H1 (cell line): ENCODE data around the gene TMEM86B. TPM values are rescaled to one million over a fixed set of nuclear protein-coding genes. Genes with fewer than 3 reads are reported as not detected.

Source experiments
- CTCF ChIA-PET: fragments of 300-600 bp; sonication (Branson Sonifier 250); formaldehyde crosslinking; loops from one replicate; lab custom pipeline; 2021; ENCODE audit not compliant: partially characterized antibody; lab: Charles Lee
- POLR2A ChIA-PET: fragments of 300-600 bp; sonication (Branson Sonifier 250); formaldehyde crosslinking; loops from one replicate; lab custom pipeline; 2021; ENCODE audit warnings: inconsistent platforms; ENCODE audit not compliant: partially characterized antibody; lab: Charles Lee
- DNase-seq, 2 experiments: peaks; one replicate each; pipeline versions ENCODE4 v3.0.0 to v3.0.0-alpha.2; 2010 to 2022; ENCODE audit warnings: low spot score in 2 of 2, low read depth in 1 of 2, mixed read lengths in 1 of 2
- FAIRE-seq: peaks from 2 replicates; lab custom pipeline; 2011; peaks lifted over from hg19 to GRCh38; lab: Jason Lieb, UNC
- H2AFZ ChIP-seq: 2 replicates; pipeline ENCODE4 v1.8.1; 2012; ENCODE audit warnings: low read length, inconsistent platforms
- H2AK5ac ChIP-seq: 2 replicates; pipeline ENCODE4 v1.6.1; 2013; ENCODE audit warnings: low read depth, low read length
- H2BK120ac ChIP-seq: replicated peaks from 2 replicates; pipeline ENCODE3; 2013; ENCODE audit warnings: low read depth, low read length, inconsistent platforms
- H2BK12ac ChIP-seq: 2 replicates; pipeline ENCODE4 v1.6.1; 2013; ENCODE audit warnings: low read depth, low read length
- H2BK15ac ChIP-seq: 2 replicates; pipeline ENCODE4 v1.6.1; 2013; ENCODE audit warnings: low read length
- H2BK20ac ChIP-seq: 2 replicates; pipeline ENCODE4 v1.6.1; 2013; ENCODE audit warnings: low read length
- H2BK5ac ChIP-seq: 2 replicates; pipeline ENCODE4 v1.6.1; 2013; ENCODE audit warnings: low read depth, low read length
- H3K14ac ChIP-seq: 2 replicates; pipeline ENCODE4 v1.6.1; 2013; ENCODE audit warnings: inconsistent platforms; ENCODE audit not compliant: insufficient read length
- H3K18ac ChIP-seq: 2 replicates; pipeline ENCODE4 v1.6.1; 2013; ENCODE audit warnings: low read length; ENCODE audit errors: extremely low read depth
- H3K23ac ChIP-seq: 2 replicates; pipeline ENCODE4 v1.6.1; 2013; ENCODE audit warnings: inconsistent platforms; ENCODE audit not compliant: insufficient read length
- H3K23me2 ChIP-seq: 2 replicates; pipeline ENCODE4 v1.6.1; 2013; ENCODE audit warnings: low read depth, low read length
- H3K27ac ChIP-seq: 2 replicates; pipeline ENCODE4 v1.6.1; 2011; ENCODE audit warnings: low read depth, low read length, inconsistent platforms
- H3K27me3 ChIP-seq, 4 experiments: replicated peaks in 1 of 4; 1 replicate in 1 of 4; 2 replicates in 3 of 4; pipeline versions ENCODE4 v1.6.1 to v1.8.1; 2011 to 2013; ENCODE audit warnings: low read length in 3 of 4, mild to moderate bottlenecking in 3 of 4, inconsistent platforms in 2 of 4, mixed read lengths in 2 of 4, moderate library complexity in 1 of 4; ENCODE audit not compliant: control insufficient read depth in 3 of 4, insufficient read depth in 3 of 4; ENCODE audit errors: extremely low read depth in 1 of 4
- H3K36me3 ChIP-seq, 4 experiments: 2 replicates each; pipeline versions ENCODE4 v1.6.1 to v1.8.1; 2011 to 2013; ENCODE audit warnings: mild to moderate bottlenecking in 4 of 4, low read length in 3 of 4, moderate library complexity in 2 of 4, control low read depth in 1 of 4, inconsistent platforms in 1 of 4; ENCODE audit not compliant: insufficient read depth in 4 of 4, control insufficient read depth in 2 of 4
- H3K4ac ChIP-seq: replicated peaks from 2 replicates; pipeline ENCODE3; 2013; ENCODE audit warnings: low read length, low read depth, mixed read lengths, inconsistent platforms; ENCODE audit not compliant: insufficient read length
- H3K4me1 ChIP-seq, 4 experiments: replicated peaks in 1 of 4; 1 replicate in 1 of 4; 2 replicates in 3 of 4; pipeline versions ENCODE4 v1.6.1 to v1.8.1; 2011 to 2013; ENCODE audit warnings: low read length in 3 of 4, inconsistent platforms in 2 of 4, mixed read lengths in 1 of 4; ENCODE audit not compliant: insufficient read depth in 4 of 4, control insufficient read depth in 3 of 4
- H3K4me2 ChIP-seq, 2 experiments: 2 replicates each; pipeline versions ENCODE4 v1.6.1 to v1.8.1; 2011 to 2013; ENCODE audit warnings: low read depth in 2 of 2, low read length in 2 of 2, control low read depth in 1 of 2, inconsistent platforms in 1 of 2, mild to moderate bottlenecking in 1 of 2; ENCODE audit not compliant: insufficient read depth in 1 of 2
- H3K4me3 ChIP-seq, 4 experiments: fragments of 200-600, 300-600 bp in 1 of 4; sonication (generic), shearing (Covaris generic), sonication (Bioruptor Twin) in 1 of 4; 2 replicates each; pipeline versions ENCODE4 v1.5.1 to v1.8.1; 2011 to 2016; ENCODE audit warnings: low read length in 4 of 4, low read depth in 3 of 4, control low read depth in 2 of 4, inconsistent platforms in 2 of 4, mild to moderate bottlenecking in 2 of 4, mixed read lengths in 1 of 4, moderate library complexity in 1 of 4; ENCODE audit not compliant: insufficient read depth in 2 of 4; ENCODE audit errors: extremely low read depth in 1 of 4
- H3K56ac ChIP-seq: replicated peaks from 2 replicates; pipeline ENCODE3; 2013; ENCODE audit warnings: low read depth, mild to moderate bottlenecking, mixed read lengths, low read length, inconsistent platforms; ENCODE audit not compliant: insufficient read length
- H3K79me1 ChIP-seq: 2 replicates; pipeline ENCODE4 v1.6.1; 2013; ENCODE audit warnings: low read depth, low read length, control low read depth
- H3K79me2 ChIP-seq, 2 experiments: 2 replicates each; pipeline versions ENCODE4 v1.6.1 to v1.8.1; 2012 to 2013; ENCODE audit warnings: low read length in 2 of 2, mild to moderate bottlenecking in 2 of 2, inconsistent platforms in 1 of 2; ENCODE audit not compliant: insufficient read depth in 2 of 2, control insufficient read depth in 1 of 2
- H3K9ac ChIP-seq, 4 experiments: replicated peaks in 1 of 4; 1 replicate in 1 of 4; 2 replicates in 3 of 4; pipeline versions ENCODE4 v1.6.1 to v1.8.1; 2011 to 2013; ENCODE audit warnings: low read depth in 3 of 4, low read length in 3 of 4, control low read depth in 2 of 4, mild to moderate bottlenecking in 2 of 4, moderate library complexity in 2 of 4, inconsistent platforms in 1 of 4; ENCODE audit errors: extremely low read depth in 1 of 4
- H3K9me3 ChIP-seq, 2 experiments: 2 replicates each; pipeline versions ENCODE4 v1.6.1 to v1.8.1; 2012 to 2013; ENCODE audit warnings: mild to moderate bottlenecking in 2 of 2, moderate library complexity in 2 of 2, control low read depth in 1 of 2, inconsistent platforms in 1 of 2, low read depth in 1 of 2, low read length in 1 of 2, mixed read lengths in 1 of 2; ENCODE audit not compliant: insufficient read depth in 2 of 2
- H4K20me1 ChIP-seq, 2 experiments: replicated peaks in 1 of 2; 2 replicates each; pipeline versions ENCODE3 to v1.8.1; 2011 to 2013; ENCODE audit warnings: inconsistent platforms in 2 of 2, low read length in 2 of 2, mild to moderate bottlenecking in 1 of 2; ENCODE audit not compliant: insufficient read depth in 2 of 2, control insufficient read depth in 1 of 2
- H4K5ac ChIP-seq: 2 replicates; pipeline ENCODE4 v1.6.1; 2013; ENCODE audit warnings: low read length, low read depth, mixed read lengths, inconsistent platforms; ENCODE audit not compliant: insufficient read length
- H4K8ac ChIP-seq: 2 replicates; pipeline ENCODE4 v1.8.0; 2013; ENCODE audit warnings: mild to moderate bottlenecking, moderate library complexity, low read length, inconsistent platforms; ENCODE audit not compliant: insufficient read depth; ENCODE audit errors: extremely low read depth
- H4K91ac ChIP-seq: replicated peaks from 2 replicates; pipeline ENCODE3; 2013; ENCODE audit warnings: low read length, mixed read lengths, inconsistent platforms; ENCODE audit not compliant: insufficient read length
- CHD1 ChIP-seq: IDR thresholded peaks from 2 replicates; pipeline ENCODE4 v1.6.1; 2012; ENCODE audit warnings: low read depth, low read length, improper control_type of control experiment
- CHD2 ChIP-seq: IDR thresholded peaks from 2 replicates; pipeline ENCODE4 v1.6.1; 2012; ENCODE audit warnings: low read length, improper control_type of control experiment
- EZH2 ChIP-seq: fragments of 200-600 bp; sonication (generic); IDR thresholded peaks from 2 replicates; pipeline ENCODE4 v1.7.1; 2012; ENCODE audit warnings: low read depth, mild to moderate bottlenecking, moderate library complexity, low read length, inconsistent platforms; ENCODE audit not compliant: severe bottlenecking
- RFX5 ChIP-seq: IDR thresholded peaks from 2 replicates; pipeline ENCODE4 v1.6.1; 2011; ENCODE audit warnings: low read depth, low read length, improper control_type of control experiment, borderline replicate concordance
- WGBS, 2 experiments: shearing (Covaris generic) in 1 of 2; methylation state at CpG; one replicate each; pipeline versions ENCODE4 v1.1.6 to v1.1.7; 2013 to 2015; ENCODE audit warnings: low lambda C conversion rate in 2 of 2, mixed read lengths in 2 of 2, inconsistent platforms in 1 of 2, low coverage in 1 of 2, missing lambda C conversion rate in 1 of 2; ENCODE audit not compliant: insufficient replicate concordance in 2 of 2, insufficient coverage in 1 of 2, insufficient read length in 1 of 2; ENCODE audit errors: extremely low coverage in 1 of 2, missing lambda C conversion rate in 1 of 2; 5-methylcytosine and 5-hydroxymethylcytosine counted together
- polyA plus RNA-seq, 7 experiments: library from polyadenylated mRNA; depleted of rRNA in 3 of 7; stranded (reverse) in 5 of 7; unstranded in 2 of 7; fragments of >200 nt in 5 of 7; fragments of 200-250 nt in 2 of 7; gene quantifications; 1 replicate in 5 of 7; 2 replicates in 1 of 7; 4 replicates in 1 of 7; pipeline versions ENCODE4 v1.2.1 to v1.2.3, GENCODE V29; 2011 to 2013; ENCODE audit warnings: missing spikeins in 2 of 7, mixed read lengths in 2 of 7
- total RNA-seq: library from RNA; stranded (reverse); fragmentation: NEBNext Ultra II Directional; extraction: Animal tissue kit (Norgen Biotek cat#: 25700); gene quantifications from 2 replicates; pipeline ENCODE4 v1.2.1, GENCODE V29; 2021
- TF ChIP-seq, protein P1 (sequence below): IDR thresholded peaks from 2 replicates; pipeline ENCODE4 v1.6.1; 2012; ENCODE audit warnings: low read length, inconsistent platforms

TMEM86B gene
- total and polyA plus RNA-seq, 2 of the 8 experiments (the other 6 are each of a cell fraction or from before 2014, with no cell fraction given) = 2.0 to 2.9 TPM

DNA sequence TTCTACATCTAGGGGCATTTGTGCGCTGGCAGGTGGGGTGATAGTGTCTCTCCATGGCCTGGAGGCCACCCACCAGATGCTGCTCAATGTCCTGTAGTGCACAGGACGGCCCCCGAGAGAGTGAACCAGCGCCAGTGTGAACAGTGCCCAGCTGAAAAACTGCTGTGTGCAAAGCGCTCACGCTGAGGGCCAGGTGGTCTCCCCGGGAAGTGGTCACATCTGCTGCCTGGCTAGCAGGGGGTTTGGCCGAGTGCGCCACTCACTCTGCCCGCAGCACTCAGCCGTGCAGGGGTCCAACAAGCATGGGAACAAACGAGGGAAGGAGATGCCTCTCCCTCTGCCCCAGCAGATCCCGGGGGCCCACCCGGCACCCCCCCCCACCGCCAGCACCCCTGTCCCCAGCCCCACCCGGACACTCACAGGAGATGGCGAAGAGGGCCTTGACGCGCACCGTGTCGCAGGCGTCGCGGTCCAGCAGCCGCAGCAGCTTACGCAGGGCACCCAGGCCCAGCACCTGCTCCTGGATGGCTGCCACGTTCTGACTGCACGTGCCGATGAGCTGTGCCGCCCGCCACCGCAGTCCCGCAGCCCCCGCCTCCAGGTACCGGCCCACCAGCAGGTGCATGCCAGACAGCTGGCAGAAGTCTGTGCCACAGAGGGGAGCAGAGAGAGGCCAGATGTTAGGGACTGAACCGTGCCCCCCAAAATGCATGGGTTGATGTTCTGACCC, 45.6 kb upstream of the TMEM86B start:
- Histone ChIP-seq H3K4me3 (no peak overlapping the region), H3K56ac (no peak overlapping the region), H2BK12ac (no peak overlapping the region), H4K8ac (peak overlapping the region; percentile 46; the same call in 1 of the 2 replicates), H2BK120ac (no peak overlapping the region), H3K9ac (no peak overlapping the region), H2BK5ac (no peak overlapping the region), H3K14ac (no peak overlapping the region), H2AFZ (no peak overlapping the region), H3K27ac (no peak overlapping the region), H4K91ac (no peak overlapping the region), H3K79me2 (peaks cover 3 to 6% of the 10 kb centered on the region in 2 experiments; a peak in 3 of 4 replicates), H3K18ac (no peak overlapping the region), H3K4me1 (peaks cover 0 to 5% (median 1%) of the 10 kb centered on the region in 4 experiments; a peak in 3 of 7 replicates), H3K23ac (no peak overlapping the region), H3K27me3 (no peaks in the 10 kb centered on the region), H2AK5ac (no peak overlapping the region), H4K5ac (no peak overlapping the region), H3K36me3 (peaks cover 0 to 9% (median 5%) of the 10 kb centered on the region in 4 experiments; a peak in 5 of 8 replicates), H3K9me3 (no peaks in the 10 kb centered on the region), H2BK15ac (no peak overlapping the region), H2BK20ac (no peak overlapping the region), H3K4ac (no peak overlapping the region), H4K20me1 (peaks cover 4 to 8% of the 10 kb centered on the region in 2 experiments), H3K4me2 (no peak overlapping the region), H3K23me2 (peaks cover 7% of the 10 kb centered on the region; the same call in 1 of the 2 replicates), H3K79me1 (peaks cover 14% of the 10 kb centered on the region)
- 98% methylated on average over 33 of the region's 36 CpGs; no CpG with 5 or more reads in 1 of the 2 experiments for WGBS, 2 experiments
- TF ChIP-seq EZH2 = no peak
- TF ChIP-seq CHD1 = no peak
- no peak for TF ChIP-seq CHD2
- no peak for TF ChIP-seq RFX5
- TF ChIP-seq, protein P1, sequence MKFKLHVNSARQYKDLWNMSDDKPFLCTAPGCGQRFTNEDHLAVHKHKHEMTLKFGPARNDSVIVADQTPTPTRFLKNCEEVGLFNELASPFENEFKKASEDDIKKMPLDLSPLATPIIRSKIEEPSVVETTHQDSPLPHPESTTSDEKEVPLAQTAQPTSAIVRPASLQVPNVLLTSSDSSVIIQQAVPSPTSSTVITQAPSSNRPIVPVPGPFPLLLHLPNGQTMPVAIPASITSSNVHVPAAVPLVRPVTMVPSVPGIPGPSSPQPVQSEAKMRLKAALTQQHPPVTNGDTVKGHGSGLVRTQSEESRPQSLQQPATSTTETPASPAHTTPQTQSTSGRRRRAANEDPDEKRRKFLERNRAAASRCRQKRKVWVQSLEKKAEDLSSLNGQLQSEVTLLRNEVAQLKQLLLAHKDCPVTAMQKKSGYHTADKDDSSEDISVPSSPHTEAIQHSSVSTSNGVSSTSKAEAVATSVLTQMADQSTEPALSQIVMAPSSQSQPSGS = no peak
- DNase-seq (no peak), FAIRE-seq (no peak)
- CTCF ChIA-PET = no interaction called here
- POLR2A ChIA-PET = interaction anchor here (1.2 kb wide), 1 partner anchor 14 kb away, joined by 3 read pairs; no protein-coding TSS in a partner anchor
